Measurements from ENCODE around the gene SIAH2. TPM values are rescaled to one million over a fixed set of nuclear protein-coding genes. Genes with fewer than 3 reads are reported as not detected.

SIAH2 gene
- total RNA-seq, 2 donors from 2014 or later: 36.2 to 54.6 TPM

GRCh38 chr3:150783920-150784746 is 21.2 kb upstream of the SIAH2 start:
- Histone ChIP-seq H3K27me3 (replicated peaks; ENCODE audit: insufficient read depth) (no peaks in the 10 kb centered on the region), H3K4me1 (ENCODE audit: control insufficient read depth in 1 of 2, low read depth in 2 of 2) (no peaks in the 10 kb centered on the region), H3K36me3 (no peaks in the 10 kb centered on the region), H3K4me3 (no peak overlapping the region), H3K27ac (no peak overlapping the region), H3K9me3 (no peaks in the 10 kb centered on the region)
- TF ChIP-seq CTCF (IDR thresholded peaks at IDR 0.05): no peak
- no peak for ATAC-seq (ENCODE audit: insufficient number of reproducible peaks, low FRiP score, low read depth)
- DNase-seq (ENCODE audit: low spot score): no peak

- no peak for TF ChIP-seq CTCF (IDR thresholded peaks at IDR 0.05)
- Histone ChIP-seq H3K4me3 (no peak overlapping the region), H3K27me3 (replicated peaks; ENCODE audit: insufficient read depth) (no peaks in the 10 kb centered on the region), H3K27ac (no peak overlapping the region), H3K4me1 (ENCODE audit: control insufficient read depth in 1 of 2, low read depth in 2 of 2) (no peaks in the 10 kb centered on the region), H3K36me3 (no peaks in the 10 kb centered on the region), H3K9me3 (no peaks in the 10 kb centered on the region)
- DNase-seq (ENCODE audit: low spot score): no peak
- ATAC-seq (ENCODE audit: insufficient number of reproducible peaks, low FRiP score, low read depth): no peak
Observed at GRCh38 chr3:150783316-150783715, 20.3 kb upstream of the SIAH2 start.

- TF ChIP-seq CTCF (IDR thresholded peaks at IDR 0.05): no peak
- Histone ChIP-seq H3K4me1 (ENCODE audit: control insufficient read depth in 1 of 2, low read depth in 2 of 2) (no peaks in the 10 kb centered on the region), H3K9me3 (no peaks in the 10 kb centered on the region), H3K36me3 (no peaks in the 10 kb centered on the region), H3K4me3 (no peak overlapping the region), H3K27ac (no peak overlapping the region), H3K27me3 (replicated peaks; ENCODE audit: insufficient read depth) (no peaks in the 10 kb centered on the region)
- no peak for DNase-seq (ENCODE audit: low spot score)
- no peak for ATAC-seq (ENCODE audit: insufficient number of reproducible peaks, low FRiP score, low read depth)
Observed at GRCh38 chr3:150779402-150779858, 16.5 kb upstream of the SIAH2 start.

GRCh38 chr3:150778793-150779401 is 15.9 kb upstream of the SIAH2 start:
- DNase-seq (ENCODE audit: low spot score) (no peak), ATAC-seq (ENCODE audit: insufficient number of reproducible peaks, low FRiP score, low read depth) (no peak)
- Histone ChIP-seq H3K27me3 (replicated peaks; ENCODE audit: insufficient read depth) (no peaks in the 10 kb centered on the region), H3K9me3 (no peaks in the 10 kb centered on the region), H3K27ac (no peak overlapping the region), H3K36me3 (no peaks in the 10 kb centered on the region), H3K4me1 (ENCODE audit: control insufficient read depth in 1 of 2, low read depth in 2 of 2) (no peaks in the 10 kb centered on the region), H3K4me3 (no peak overlapping the region)
- no peak for TF ChIP-seq CTCF (IDR thresholded peaks at IDR 0.05)

- ATAC-seq (ENCODE audit: insufficient number of reproducible peaks, low FRiP score, low read depth) (peak; percentile 48), DNase-seq (ENCODE audit: low spot score) (no peak)
- Histone ChIP-seq H3K27me3 (replicated peaks; ENCODE audit: insufficient read depth) (no peaks in the 10 kb centered on the region), H3K4me3 (no peak overlapping the region), H3K27ac (no peak overlapping the region), H3K9me3 (no peaks in the 10 kb centered on the region), H3K4me1 (ENCODE audit: control insufficient read depth in 1 of 2, low read depth in 2 of 2) (no peaks in the 10 kb centered on the region), H3K36me3 (no peaks in the 10 kb centered on the region)
- TF ChIP-seq CTCF (IDR thresholded peaks at IDR 0.05): no peak
Observed at GRCh38 chr3:150775001-150775599, 12.1 kb upstream of the SIAH2 start.
